ENCODE measurements around the gene RNASEH2B.

RNASEH2B gene

DNA sequence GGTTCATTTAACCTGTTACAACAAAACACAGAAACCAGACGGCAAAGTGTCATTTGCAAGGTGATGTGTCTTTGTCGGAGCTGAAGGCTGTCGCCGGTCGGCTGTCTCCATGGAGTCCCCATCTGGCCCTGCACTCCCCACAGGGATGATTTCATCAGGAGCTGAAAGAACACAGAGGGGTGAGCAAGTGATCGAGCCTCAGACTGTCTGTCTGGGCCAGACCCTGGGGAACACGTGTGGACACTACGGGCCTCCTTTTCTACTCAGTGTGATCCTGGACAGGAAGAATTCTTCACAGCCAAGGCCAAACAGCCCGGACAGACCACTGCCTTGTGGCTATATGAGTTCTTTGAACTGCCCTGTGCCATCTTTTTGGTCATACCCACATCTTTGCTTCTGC is 85.1 kb downstream of the RNASEH2B start:
- TF ChIP-seq, protein P1, sequence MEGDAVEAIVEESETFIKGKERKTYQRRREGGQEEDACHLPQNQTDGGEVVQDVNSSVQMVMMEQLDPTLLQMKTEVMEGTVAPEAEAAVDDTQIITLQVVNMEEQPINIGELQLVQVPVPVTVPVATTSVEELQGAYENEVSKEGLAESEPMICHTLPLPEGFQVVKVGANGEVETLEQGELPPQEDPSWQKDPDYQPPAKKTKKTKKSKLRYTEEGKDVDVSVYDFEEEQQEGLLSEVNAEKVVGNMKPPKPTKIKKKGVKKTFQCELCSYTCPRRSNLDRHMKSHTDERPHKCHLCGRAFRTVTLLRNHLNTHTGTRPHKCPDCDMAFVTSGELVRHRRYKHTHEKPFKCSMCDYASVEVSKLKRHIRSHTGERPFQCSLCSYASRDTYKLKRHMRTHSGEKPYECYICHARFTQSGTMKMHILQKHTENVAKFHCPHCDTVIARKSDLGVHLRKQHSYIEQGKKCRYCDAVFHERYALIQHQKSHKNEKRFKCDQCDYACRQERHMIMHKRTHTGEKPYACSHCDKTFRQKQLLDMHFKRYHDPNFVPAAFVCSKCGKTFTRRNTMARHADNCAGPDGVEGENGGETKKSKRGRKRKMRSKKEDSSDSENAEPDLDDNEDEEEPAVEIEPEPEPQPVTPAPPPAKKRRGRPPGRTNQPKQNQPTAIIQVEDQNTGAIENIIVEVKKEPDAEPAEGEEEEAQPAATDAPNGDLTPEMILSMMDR (IDR thresholded peaks at IDR 0.05; ENCODE audit: low read length, missing control alignments) = no peak
- DNase-seq (ENCODE audit: low read depth) = no peak
- no peak overlapping the region for H3K4me3 ChIP-seq (replicated peaks; ENCODE audit: low read depth, low read length)

DNA sequence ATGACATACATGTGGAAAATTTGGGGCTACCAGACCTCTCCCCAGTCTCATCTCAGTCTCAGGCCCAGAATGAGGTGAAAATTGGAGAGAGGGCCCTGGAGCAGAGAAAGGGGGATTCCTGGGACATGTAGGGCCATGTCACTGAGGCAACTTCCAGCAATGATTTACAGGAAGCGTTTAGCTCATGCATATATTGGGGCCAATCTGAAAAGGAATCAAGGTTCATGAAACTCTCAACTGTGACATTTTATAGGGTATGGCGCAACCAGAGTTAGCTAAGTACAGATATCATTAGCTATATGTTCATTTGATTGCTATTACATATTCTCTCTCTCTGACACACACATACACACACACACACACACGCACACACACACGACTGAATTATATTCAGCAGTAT is 86.3 kb downstream of the RNASEH2B start:
- H3K4me3 ChIP-seq (replicated peaks; ENCODE audit: low read depth, low read length) = no peak overlapping the region
- no peak for DNase-seq (ENCODE audit: low read depth)
- TF ChIP-seq, protein P1 (IDR thresholded peaks at IDR 0.05; ENCODE audit: low read length, missing control alignments) = no peak

DNA sequence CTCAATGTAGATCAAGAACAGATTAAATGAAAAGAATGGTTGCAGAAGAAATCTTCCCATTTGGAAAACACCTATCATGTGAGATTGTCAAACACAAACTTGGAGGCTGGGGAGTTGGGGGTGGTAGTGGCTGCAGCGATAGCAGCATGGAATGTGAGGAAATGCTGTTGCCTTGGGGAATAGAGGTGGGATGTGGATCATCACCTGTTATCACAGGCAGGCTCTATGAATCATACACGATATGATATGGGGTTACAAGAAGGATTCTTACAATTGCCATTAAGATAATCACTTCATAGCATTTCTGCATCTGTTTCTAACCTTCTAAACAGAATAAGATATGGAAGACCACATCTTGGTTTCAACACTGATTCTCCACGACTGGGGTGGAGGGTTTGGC is 88.7 kb downstream of the RNASEH2B start:
- TF ChIP-seq, protein P1 (IDR thresholded peaks at IDR 0.05; ENCODE audit: low read length, missing control alignments) = no peak
- no peak for DNase-seq (ENCODE audit: low read depth)
- no peak overlapping the region for H3K4me3 ChIP-seq (replicated peaks; ENCODE audit: low read depth, low read length)

DNA sequence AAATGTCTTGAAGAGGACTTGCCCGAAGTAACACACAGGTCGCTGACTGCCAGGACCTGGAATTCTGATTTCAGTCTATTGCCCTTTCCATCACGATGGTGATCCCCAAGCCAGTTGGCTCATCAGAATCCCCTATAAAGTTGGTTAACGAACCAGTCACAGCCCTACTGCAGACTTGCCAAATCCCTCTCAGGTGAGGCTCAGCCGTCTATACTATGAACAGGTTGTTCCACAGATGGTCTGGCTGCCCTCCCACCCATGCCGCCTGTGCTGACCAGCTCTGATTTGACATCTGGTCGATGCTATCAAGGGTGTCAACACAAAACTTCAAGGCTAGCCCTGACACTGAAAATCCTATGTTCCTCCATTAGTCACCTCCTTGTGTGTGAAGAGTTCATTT is 90.0 kb downstream of the RNASEH2B start:
- DNase-seq (ENCODE audit: low read depth) = no peak
- TF ChIP-seq, protein P1 (IDR thresholded peaks at IDR 0.05; ENCODE audit: low read length, missing control alignments) = no peak
- H3K4me3 ChIP-seq (replicated peaks; ENCODE audit: low read depth, low read length) = no peak overlapping the region

DNA sequence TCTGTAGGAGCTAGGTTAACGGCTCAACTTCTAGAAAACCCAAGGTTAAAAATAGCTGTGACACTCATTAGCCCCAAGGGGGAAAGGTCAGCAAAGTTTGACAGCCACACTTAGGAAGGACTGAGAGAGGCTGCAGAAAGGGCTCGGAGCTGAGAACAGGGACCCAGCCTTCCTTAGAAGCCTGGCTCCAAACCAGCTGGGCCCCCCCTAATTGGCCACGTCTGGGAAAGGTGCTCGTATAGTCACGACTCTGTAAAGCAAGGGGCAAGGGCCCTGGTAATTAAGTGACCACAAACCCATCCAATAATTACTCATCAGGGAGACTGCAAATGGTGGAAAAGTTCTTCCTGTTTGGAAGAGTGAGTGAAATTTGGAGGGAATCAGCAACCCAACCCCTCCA is 90.5 kb downstream of the RNASEH2B start:
- H3K4me3 ChIP-seq (replicated peaks; ENCODE audit: low read depth, low read length) = no peak overlapping the region
- TF ChIP-seq, protein P1 (IDR thresholded peaks at IDR 0.05; ENCODE audit: low read length, missing control alignments) = no peak
- no peak for DNase-seq (ENCODE audit: low read depth)

DNA sequence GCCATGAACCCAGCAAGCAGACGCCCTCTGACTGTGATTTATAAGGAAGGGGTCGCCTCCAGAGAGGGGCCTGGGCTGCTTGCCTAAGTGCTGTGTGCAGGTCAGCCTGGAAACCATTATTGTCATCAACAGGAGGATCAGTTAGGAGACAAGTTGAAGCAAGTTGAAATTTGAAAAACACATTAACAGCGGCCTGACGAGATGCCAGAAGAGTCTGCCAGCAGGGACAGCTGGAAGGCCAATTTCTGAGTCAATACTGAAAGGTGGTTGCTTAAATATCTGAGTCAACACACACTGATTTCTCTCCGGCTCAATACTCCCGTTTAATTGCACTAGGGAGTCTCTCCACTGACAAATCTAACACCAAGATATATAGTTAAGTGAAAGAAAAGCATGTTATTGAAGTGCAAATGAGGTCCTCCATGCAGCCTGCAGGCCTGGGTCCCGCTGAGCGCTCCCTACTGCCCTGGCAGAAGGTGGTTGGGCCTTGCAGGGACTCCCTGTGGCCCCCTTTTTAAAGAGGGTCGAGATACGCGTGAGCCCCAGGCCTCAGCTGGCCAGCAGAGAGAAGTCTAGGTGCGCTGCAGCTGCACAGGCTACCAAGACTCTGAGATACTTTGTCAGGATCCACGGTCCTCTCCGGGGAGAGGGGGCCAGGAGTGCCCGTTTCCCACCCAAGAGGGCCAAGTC is 91.1 kb downstream of the RNASEH2B start:
- DNase-seq (ENCODE audit: low read depth) = peak; percentile 59
- H3K4me3 ChIP-seq (replicated peaks; ENCODE audit: low read depth, low read length) = no peak overlapping the region
- TF ChIP-seq, protein P1 (IDR thresholded peaks at IDR 0.05; ENCODE audit: low read length, missing control alignments) = no peak

DNA sequence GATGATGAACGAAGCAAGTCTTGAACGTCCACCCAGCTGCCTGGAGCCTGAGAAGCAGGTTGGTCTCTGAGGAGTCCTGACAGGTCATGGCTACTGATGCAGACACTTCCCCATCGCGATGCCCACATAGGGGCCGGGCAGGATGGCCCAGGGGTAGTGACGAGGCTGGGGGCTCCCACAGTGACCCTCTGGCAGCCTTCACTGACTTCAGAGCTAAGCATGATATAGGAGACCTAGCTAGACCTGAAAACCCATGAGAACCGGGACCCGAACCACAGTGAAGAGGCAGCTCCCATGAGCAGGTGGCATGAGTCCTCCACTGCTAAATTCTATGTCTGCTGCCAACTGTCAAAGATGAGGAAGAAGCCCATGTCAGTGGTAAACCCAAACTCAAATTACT is 91.7 kb downstream of the RNASEH2B start:
- no peak overlapping the region for H3K4me3 ChIP-seq (replicated peaks; ENCODE audit: low read depth, low read length)
- TF ChIP-seq, protein P1 (IDR thresholded peaks at IDR 0.05; ENCODE audit: low read length, missing control alignments) = no peak
- no peak for DNase-seq (ENCODE audit: low read depth)

Data from fibroblast of pulmonary artery (primary cell).